LNCAP (cell line): ENCODE measurements around the gene STK10.
A peak's percentile ranks its signal among the peaks of the same experiment; 100 is the strongest.

Experiments used
- CTCF ChIP-seq: fragments of 450-650 bp; IDR thresholded peaks from 2 replicates; pipeline ENCODE4 v1.5.1; 2017; ENCODE audit warnings: mild to moderate bottlenecking

The STK10 gene

GRCh38 chr5:172071309-172071875 is 116.6 kb downstream of the STK10 start:
- no peak for TF ChIP-seq CTCF

- no peak for TF ChIP-seq CTCF
These were observed 122.5 kb downstream of the STK10 start for GRCh38 chr5:172065431-172066065.

GRCh38 chr5:172064766-172065165 is 123.3 kb downstream of the STK10 start:
- TF ChIP-seq CTCF: no peak

- TF ChIP-seq CTCF: no peak
These were observed 123.7 kb downstream of the STK10 start for GRCh38 chr5:172064358-172064757.

- no peak for TF ChIP-seq CTCF
These were observed 124.4 kb downstream of the STK10 start for GRCh38 chr5:172063463-172064235.

- TF ChIP-seq CTCF: peak; percentile 69
These were observed 128.3 kb downstream of the STK10 start for GRCh38 chr5:172059661-172060100.

GRCh38 chr5:172058088-172058487 is 129.9 kb downstream of the STK10 start:
- TF ChIP-seq CTCF: no peak
